Stomach (tissue), 4 donors: ENCODE results near the gene TM4SF5.

Source experiments
- CTCF ChIP-seq, 7 experiments: fragments of 450-650 bp in 4 of 7; fragments of 200-600 bp in 3 of 7; sonication (generic) in 3 of 7; IDR thresholded peaks; one replicate each; pipeline ENCODE4 v1.5.1; 2016 to 2019; ENCODE audit warnings: antibody characterized with exemption in 7 of 7, control low read depth in 2 of 7, mild to moderate bottlenecking in 1 of 7
- POLR2A ChIP-seq, 4 donors: fragments of 450-650 bp; IDR thresholded peaks; one replicate each; pipeline ENCODE4 v1.6.1; 2016; ENCODE audit warnings: antibody characterized with exemption in 4 of 4, control low read depth in 2 of 4, mild to moderate bottlenecking in 1 of 4, moderate library complexity in 1 of 4
- POLR2AphosphoS5 ChIP-seq, 3 donors: sonication (generic); formaldehyde crosslinking; IDR thresholded peaks; one replicate each; pipeline ENCODE4 v1.6.1; 2016; ENCODE audit warnings: antibody characterized with exemption in 3 of 3

GRCh38 chr17:4789701-4789950, 17.9 kb downstream of the TM4SF5 start:
- TF ChIP-seq CTCF (IDR thresholded peaks at IDR 0.05) (no peak), POLR2AphosphoS5 (IDR thresholded peaks at IDR 0.05) (no peak), POLR2A (IDR thresholded peaks at IDR 0.05) (no peak)
